HepG2 (cell line): ENCODE measurements around the gene BTBD7. TPM values are rescaled to one million over a fixed set of nuclear protein-coding genes. Genes with fewer than 3 reads are reported as not detected.

Experiments
- ADNP ChIP-seq: sonication (generic); formaldehyde crosslinking; IDR thresholded peaks from 2 replicates; pipeline ENCODE4 v1.4.0; 2020; ENCODE audit warnings: missing genetic modification reagents
- ATF7 ChIP-seq, 2 experiments: fragments of 450-650 bp in 1 of 2; sonication (generic) in 1 of 2; formaldehyde crosslinking in 1 of 2; IDR thresholded peaks; 2 replicates each; pipeline versions ENCODE4 v1.4.0 to v1.6.1; 2016 to 2020; ENCODE audit warnings: antibody characterized with exemption in 1 of 2, mild to moderate bottlenecking in 1 of 2, missing genetic modification reagents in 1 of 2
- CEBPG ChIP-seq: IDR thresholded peaks from 2 replicates; pipeline ENCODE4 v1.6.1; 2016
- GPN1 ChIP-seq: sonication (generic); formaldehyde crosslinking; IDR thresholded peaks from 2 replicates; pipeline ENCODE4 v1.5.1; 2020; ENCODE audit warnings: missing genetic modification reagents, borderline replicate concordance
- GRHL1 ChIP-seq: sonication (generic); formaldehyde crosslinking; conservative IDR thresholded peaks from 2 replicates; pipeline ENCODE4 v1.8.0; 2022; ENCODE audit warnings: missing genetic modification reagents
- KMT2A ChIP-seq: sonication (generic); formaldehyde crosslinking; IDR thresholded peaks from 2 replicates; pipeline ENCODE4 v1.4.0; 2020; ENCODE audit warnings: missing genetic modification reagents
- MLXIP ChIP-seq: sonication (generic); formaldehyde crosslinking; IDR thresholded peaks from 2 replicates; pipeline ENCODE4 v1.9.0; 2021; ENCODE audit warnings: missing genetic modification reagents, borderline replicate concordance
- MYNN ChIP-seq: sonication (generic); formaldehyde crosslinking; IDR thresholded peaks from 2 replicates; pipeline ENCODE4 v1.4.0; 2020; ENCODE audit warnings: mild to moderate bottlenecking, low read depth, missing genetic modification reagents
- NFRKB ChIP-seq: fragments of 450-650 bp; IDR thresholded peaks from 2 replicates; pipeline ENCODE4 v1.6.1; 2017
- RARG ChIP-seq: sonication (generic); formaldehyde crosslinking; IDR thresholded peaks from 2 replicates; pipeline ENCODE4 v1.4.0; 2020; ENCODE audit warnings: low read depth, mild to moderate bottlenecking, missing genetic modification reagents
- SOX6 ChIP-seq, 2 experiments: fragments of 450-650 bp in 1 of 2; sonication (generic) in 1 of 2; formaldehyde crosslinking in 1 of 2; IDR thresholded peaks; 2 replicates each; pipeline versions ENCODE4 v1.4.0 to v1.6.1; 2017 to 2020; ENCODE audit warnings: antibody characterized with exemption in 1 of 2, mild to moderate bottlenecking in 1 of 2, missing genetic modification reagents in 1 of 2
- TOPORS ChIP-seq: sonication (generic); formaldehyde crosslinking; IDR thresholded peaks from 2 replicates; pipeline ENCODE4 v1.8.0; 2023; ENCODE audit warnings: mild to moderate bottlenecking, missing genetic modification reagents
- YEATS2 ChIP-seq: sonication (generic); formaldehyde crosslinking; IDR thresholded peaks from 2 replicates; pipeline ENCODE4 v1.4.0; 2020; ENCODE audit warnings: missing genetic modification reagents, borderline replicate concordance
- ZFAT ChIP-seq: sonication (generic); formaldehyde crosslinking; conservative IDR thresholded peaks from 2 replicates; pipeline ENCODE4 v1.8.1; 2023; ENCODE audit warnings: missing genetic modification reagents, inconsistent platforms
- ZNF546 ChIP-seq: sonication (generic); formaldehyde crosslinking; conservative IDR thresholded peaks from 2 replicates; pipeline ENCODE4 v1.8.1; 2023; ENCODE audit warnings: mild to moderate bottlenecking, missing genetic modification reagents
- ZNF652 ChIP-seq: IDR thresholded peaks from 2 replicates; pipeline ENCODE4 v1.6.1; 2016; ENCODE audit warnings: low read depth, borderline replicate concordance
- ZUFSP ChIP-seq: sonication (generic); formaldehyde crosslinking; IDR thresholded peaks from 2 replicates; pipeline ENCODE4 v1.9.0; 2021; ENCODE audit warnings: missing genetic modification reagents, mild to moderate bottlenecking, borderline replicate concordance
- polyA plus RNA-seq, 8 experiments: library from polyadenylated mRNA; depleted of rRNA in 3 of 8; stranded (reverse) in 7 of 8; unstranded in 1 of 8; fragments of >200 nt; fragmentation: Illumina TruSeq in 4 of 8; extraction: Trizol in 4 of 8; gene quantifications; 2 replicates each; pipeline versions ENCODE4 v1.2.1 to v1.2.3, GENCODE V29; 2011 to 2016; ENCODE audit warnings: low read depth in 4 of 8, missing spikeins in 1 of 8, mixed read lengths in 1 of 8; ENCODE audit not compliant: insufficient read depth in 1 of 8
- total RNA-seq, 5 experiments: library from RNA; depleted of rRNA; stranded (reverse); fragments of >200 nt; fragmentation: Illumina TruSeq; extraction: Trizol; gene quantifications; 2 replicates each; pipeline ENCODE4 v1.2.3, GENCODE V29; 2016; ENCODE audit warnings: low read depth in 1 of 5
- TF ChIP-seq, protein P1 (sequence below): sonication (generic); formaldehyde crosslinking; IDR thresholded peaks from 2 replicates; pipeline ENCODE4 v1.4.0; 2020; ENCODE audit warnings: missing genetic modification reagents

Gene BTBD7
- total and polyA plus RNA-seq, 2 of the 13 experiments (the other 11 are each of a cell fraction or from before 2014, with no cell fraction given): 11.6 to 15.2 TPM

DNA sequence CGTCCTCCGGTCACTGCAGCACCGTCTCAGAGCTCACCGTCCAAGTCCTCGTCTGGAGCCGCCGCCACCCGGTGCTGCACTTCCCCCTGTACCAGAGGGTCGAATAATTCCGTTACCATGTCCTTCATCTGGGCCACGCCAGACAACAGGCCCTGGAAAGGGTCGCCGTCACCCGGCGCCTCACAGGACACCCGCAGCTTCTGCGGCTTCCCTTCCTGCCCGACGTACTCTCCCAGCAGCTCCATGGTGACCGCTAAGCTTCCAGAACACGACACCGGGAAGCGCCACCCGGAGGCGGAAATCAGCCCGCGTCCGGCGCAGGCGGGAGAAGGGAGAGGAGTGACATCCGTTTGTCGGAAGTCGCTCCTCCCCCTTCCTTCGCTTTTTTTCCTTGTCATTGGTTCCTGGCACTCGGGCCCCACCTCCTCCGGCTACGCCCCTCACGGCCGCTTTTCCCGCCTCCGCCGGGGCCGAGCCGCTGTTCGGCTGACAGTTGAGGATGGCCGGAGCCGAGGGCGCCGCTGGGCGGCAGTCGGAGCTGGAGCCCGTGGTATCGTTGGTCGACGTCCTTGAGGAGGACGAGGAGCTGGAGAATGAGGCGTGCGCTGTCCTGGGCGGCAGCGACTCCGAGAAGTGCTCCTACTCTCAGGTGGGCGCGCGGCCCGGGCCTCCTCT lies 125.9 kb downstream of the BTBD7 start, which contains the start of the genes GON7 and UBR7 (continued):
- no peak for TF ChIP-seq MYNN
- TF ChIP-seq RARG (CRISPR knock-in tag): no peak
- TF ChIP-seq ZUFSP (CRISPR knock-in tag): no peak
- TF ChIP-seq SOX6 (IDR thresholded peaks at IDR 0.05): no peak
- peak; percentile 72 for TF ChIP-seq SOX6 (CRISPR knock-in tag; IDR thresholded peaks at IDR 0.05)
- peak; percentile 85 for TF ChIP-seq YEATS2
- TF ChIP-seq ZNF652 (CRISPR knock-in tag): 0 out of 2 replicates have a peak, but pooled peaks have one; percentile 1
- TF ChIP-seq ADNP (CRISPR knock-in tag): no peak
- peak; percentile 64; the same call in 1 of the 2 replicates for TF ChIP-seq TOPORS
- no peak; the same call in 1 of the 2 replicates for TF ChIP-seq ZNF546 (CRISPR knock-in tag)
- no peak for TF ChIP-seq MLXIP (CRISPR knock-in tag)
- peak; percentile 6; the same call in 1 of the 2 replicates for TF ChIP-seq CEBPG (CRISPR knock-in tag)
- no peak for TF ChIP-seq NFRKB
- TF ChIP-seq, protein P1, sequence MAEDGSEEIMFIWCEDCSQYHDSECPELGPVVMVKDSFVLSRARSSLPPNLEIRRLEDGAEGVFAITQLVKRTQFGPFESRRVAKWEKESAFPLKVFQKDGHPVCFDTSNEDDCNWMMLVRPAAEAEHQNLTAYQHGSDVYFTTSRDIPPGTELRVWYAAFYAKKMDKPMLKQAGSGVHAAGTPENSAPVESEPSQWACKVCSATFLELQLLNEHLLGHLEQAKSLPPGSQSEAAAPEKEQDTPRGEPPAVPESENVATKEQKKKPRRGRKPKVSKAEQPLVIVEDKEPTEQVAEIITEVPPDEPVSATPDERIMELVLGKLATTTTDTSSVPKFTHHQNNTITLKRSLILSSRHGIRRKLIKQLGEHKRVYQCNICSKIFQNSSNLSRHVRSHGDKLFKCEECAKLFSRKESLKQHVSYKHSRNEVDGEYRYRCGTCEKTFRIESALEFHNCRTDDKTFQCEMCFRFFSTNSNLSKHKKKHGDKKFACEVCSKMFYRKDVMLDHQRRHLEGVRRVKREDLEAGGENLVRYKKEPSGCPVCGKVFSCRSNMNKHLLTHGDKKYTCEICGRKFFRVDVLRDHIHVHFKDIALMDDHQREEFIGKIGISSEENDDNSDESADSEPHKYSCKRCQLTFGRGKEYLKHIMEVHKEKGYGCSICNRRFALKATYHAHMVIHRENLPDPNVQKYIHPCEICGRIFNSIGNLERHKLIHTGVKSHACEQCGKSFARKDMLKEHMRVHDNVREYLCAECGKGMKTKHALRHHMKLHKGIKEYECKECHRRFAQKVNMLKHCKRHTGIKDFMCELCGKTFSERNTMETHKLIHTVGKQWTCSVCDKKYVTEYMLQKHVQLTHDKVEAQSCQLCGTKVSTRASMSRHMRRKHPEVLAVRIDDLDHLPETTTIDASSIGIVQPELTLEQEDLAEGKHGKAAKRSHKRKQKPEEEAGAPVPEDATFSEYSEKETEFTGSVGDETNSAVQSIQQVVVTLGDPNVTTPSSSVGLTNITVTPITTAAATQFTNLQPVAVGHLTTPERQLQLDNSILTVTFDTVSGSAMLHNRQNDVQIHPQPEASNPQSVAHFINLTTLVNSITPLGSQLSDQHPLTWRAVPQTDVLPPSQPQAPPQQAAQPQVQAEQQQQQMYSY (CRISPR knock-in tag): peak; percentile 32; the same call in 1 of the 2 replicates
- no peak for TF ChIP-seq ZFAT (CRISPR knock-in tag)
- TF ChIP-seq GPN1 (CRISPR knock-in tag): no peak
- TF ChIP-seq GRHL1: no peak
- TF ChIP-seq KMT2A (CRISPR knock-in tag): peak; percentile 95
- no peak for TF ChIP-seq ATF7 (IDR thresholded peaks at IDR 0.05)
- no peak; the same call in 1 of the 2 replicates for TF ChIP-seq ATF7 (CRISPR knock-in tag; IDR thresholded peaks at IDR 0.05)
